Cardiac fibroblast (primary cell): ENCODE results near the gene AKAIN1.
A peak's percentile ranks its signal among the peaks of the same experiment; 100 is the strongest.

Source experiments
- DNase-seq, 2 donors: peaks; one replicate each; pipeline versions ENCODE4 v3.0.0 to v3.0.0-alpha.2; 2010; ENCODE audit warnings: low read depth in 2 of 2
- H3K4me3 ChIP-seq, 2 donors: replicated peaks in 1 of 2; 1 replicate in 1 of 2; 2 replicates in 1 of 2; pipeline ENCODE4 v1.5.1; 2011; ENCODE audit warnings: low read depth in 2 of 2, low read length in 2 of 2, mild to moderate bottlenecking in 2 of 2, moderate library complexity in 1 of 2
- TF ChIP-seq, protein P1 (sequence below): IDR thresholded peaks from one replicate; pipeline ENCODE4 v1.5.1; 2011; ENCODE audit warnings: low read depth, mild to moderate bottlenecking, low read length, inconsistent platforms

AKAIN1 gene

DNA sequence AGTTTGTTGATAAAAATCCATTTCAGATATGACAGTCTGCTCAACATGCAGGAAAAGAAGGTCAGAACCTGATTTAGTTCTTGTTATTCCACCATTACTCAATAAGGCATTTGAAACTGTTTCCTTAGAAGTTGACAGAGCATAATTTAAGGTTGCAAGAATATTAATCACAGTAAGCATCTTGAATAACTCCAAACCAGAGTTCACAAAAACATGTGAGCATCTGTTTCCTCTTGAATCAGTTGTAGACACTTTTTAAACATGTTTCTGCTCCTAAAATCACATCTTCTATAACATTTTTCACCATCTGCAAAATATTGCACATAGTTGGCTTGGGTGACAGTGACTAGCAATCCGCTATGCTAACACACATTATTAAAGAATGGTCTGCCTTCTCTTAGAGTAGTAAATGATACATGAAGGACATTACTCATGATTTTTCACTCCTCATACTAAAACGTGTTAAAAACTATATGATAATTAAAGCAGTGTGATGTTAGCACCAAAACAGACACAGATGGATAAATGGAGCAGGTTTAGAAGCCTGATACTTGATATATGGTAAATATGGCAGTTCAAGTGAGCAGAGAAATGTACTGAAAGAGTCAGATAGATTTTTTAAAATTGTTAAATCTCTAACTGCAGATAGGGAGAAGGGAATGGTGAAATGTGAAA, 30.3 kb downstream of the AKAIN1 start:
- TF ChIP-seq, protein P1, sequence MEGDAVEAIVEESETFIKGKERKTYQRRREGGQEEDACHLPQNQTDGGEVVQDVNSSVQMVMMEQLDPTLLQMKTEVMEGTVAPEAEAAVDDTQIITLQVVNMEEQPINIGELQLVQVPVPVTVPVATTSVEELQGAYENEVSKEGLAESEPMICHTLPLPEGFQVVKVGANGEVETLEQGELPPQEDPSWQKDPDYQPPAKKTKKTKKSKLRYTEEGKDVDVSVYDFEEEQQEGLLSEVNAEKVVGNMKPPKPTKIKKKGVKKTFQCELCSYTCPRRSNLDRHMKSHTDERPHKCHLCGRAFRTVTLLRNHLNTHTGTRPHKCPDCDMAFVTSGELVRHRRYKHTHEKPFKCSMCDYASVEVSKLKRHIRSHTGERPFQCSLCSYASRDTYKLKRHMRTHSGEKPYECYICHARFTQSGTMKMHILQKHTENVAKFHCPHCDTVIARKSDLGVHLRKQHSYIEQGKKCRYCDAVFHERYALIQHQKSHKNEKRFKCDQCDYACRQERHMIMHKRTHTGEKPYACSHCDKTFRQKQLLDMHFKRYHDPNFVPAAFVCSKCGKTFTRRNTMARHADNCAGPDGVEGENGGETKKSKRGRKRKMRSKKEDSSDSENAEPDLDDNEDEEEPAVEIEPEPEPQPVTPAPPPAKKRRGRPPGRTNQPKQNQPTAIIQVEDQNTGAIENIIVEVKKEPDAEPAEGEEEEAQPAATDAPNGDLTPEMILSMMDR: no peak
- H3K4me3 ChIP-seq: no peak overlapping the region
- DNase-seq: no peak

DNA sequence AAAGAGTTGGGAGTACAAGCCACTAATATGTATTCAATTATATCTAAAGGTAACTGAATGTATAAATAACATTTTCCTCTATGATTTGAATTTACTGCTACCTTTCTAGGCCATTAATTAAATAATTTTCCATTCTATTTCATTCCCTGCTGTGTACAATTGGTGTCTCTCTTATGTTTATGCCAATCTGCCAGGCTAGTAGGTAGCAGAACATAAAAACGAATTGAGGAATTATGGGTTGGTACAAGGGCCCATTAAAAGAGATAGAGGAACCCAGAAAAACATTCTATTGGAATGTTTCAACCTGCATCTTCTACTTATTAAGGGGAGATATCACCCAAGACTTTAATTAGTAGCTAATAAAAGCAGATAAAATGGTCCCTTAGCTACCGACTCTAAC, 32.2 kb downstream of the AKAIN1 start:
- TF ChIP-seq, protein P1: no peak
- no peak overlapping the region for H3K4me3 ChIP-seq
- no peak for DNase-seq

DNA sequence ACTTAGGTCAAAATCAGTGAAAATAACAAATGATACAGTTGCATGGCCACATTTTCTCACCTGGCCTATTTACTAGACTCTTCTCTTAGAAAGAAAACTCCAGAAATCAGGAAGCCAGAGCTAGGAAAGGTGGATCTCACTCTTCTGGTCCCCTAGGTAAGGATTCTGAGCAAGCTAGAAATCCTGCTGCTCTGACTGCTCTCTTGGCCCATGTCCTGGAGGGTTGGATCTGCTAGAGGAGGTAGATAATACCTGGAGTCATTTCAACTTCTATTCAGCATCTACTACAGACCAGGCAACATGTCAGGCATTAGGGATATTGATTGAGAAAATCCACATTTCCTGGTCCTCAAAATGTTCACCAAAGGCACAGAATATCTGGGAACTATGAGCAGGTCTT, 34.9 kb downstream of the AKAIN1 start:
- TF ChIP-seq, protein P1: no peak

DNA sequence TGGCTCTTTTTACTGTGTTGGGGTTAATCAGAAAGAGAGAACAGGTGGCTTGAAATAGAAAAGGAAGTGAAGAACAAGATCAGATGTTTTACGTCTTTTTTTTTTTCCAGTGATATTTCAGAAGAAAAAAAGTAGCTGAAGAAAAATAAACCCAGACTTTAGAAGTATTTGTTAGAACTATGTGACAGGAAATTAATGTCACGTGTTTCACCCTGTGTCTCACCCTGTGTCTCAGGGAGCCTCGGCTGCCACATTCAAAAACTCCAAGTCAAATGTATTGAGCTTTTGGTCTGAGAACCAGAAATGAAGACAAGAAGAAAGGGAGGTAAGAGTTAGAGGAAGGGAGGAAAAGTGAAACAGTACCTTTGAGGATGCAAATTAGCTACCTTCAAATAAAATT, 38.0 kb downstream of the AKAIN1 start:
- no peak for DNase-seq
- TF ChIP-seq, protein P1: no peak
- H3K4me3 ChIP-seq: no peak overlapping the region

More for the DNA sequence above, 34.9 kb downstream of the AKAIN1 start:
- DNase-seq: no peak
- no peak overlapping the region for H3K4me3 ChIP-seq

DNA sequence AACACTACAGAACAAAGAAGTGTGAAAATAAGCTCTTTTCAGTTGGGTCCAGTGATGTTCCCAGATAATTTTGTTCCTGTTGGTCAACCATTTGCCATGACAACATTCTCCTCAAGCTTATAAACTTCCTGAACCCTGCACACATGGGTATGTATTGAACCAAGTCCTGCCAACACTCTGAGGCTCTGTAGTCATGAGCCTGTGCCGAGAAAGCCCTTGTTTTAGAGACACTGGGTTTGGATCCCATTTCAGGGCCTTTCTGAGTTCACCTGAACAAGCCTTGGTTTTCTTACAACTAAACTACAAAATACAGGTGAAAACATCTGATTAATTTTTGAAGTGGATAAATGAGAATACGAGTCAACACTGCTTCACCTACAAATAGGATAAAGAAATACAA, 38.5 kb downstream of the AKAIN1 start:
- TF ChIP-seq, protein P1: no peak
- no peak for DNase-seq
- no peak overlapping the region for H3K4me3 ChIP-seq

DNA sequence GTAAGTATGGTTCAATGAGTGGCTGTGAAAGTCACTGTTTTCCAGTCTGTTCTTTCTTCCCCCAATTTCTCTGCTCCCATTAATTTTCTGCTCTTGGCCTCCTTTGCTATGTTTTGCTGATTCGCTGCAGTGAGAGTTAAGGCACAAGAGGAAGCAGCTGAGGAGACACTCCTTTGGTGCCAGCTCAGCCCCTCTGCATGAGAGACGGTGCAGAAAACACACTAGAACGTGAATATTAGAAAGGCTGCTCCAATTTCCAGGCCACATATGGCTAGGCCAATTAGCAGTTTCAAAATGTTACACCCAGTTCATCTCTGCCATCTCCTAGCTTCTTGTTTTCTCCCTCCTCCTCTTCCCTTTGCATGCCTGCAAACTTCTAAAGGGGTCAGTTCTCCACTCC, 38.9 kb downstream of the AKAIN1 start:
- TF ChIP-seq, protein P1: no peak
- H3K4me3 ChIP-seq: no peak overlapping the region
- no peak for DNase-seq

DNA sequence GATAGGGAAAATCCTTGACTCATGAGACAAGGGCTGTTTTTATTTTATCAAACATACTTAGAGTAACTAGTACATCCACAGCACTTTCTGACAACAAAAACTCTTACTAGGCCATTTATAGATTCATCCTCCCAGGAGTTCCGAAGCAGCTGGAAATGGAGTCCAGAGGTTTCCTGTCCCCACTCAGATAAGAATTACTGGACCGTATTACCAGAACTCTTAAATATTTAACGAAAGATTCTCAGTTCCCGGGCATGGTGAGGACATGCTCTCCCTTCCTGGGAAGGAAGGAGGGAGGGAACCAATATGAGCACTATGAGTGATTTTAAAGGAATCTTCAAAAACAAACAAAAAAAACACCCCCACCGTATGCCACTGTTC, 41.2 kb downstream of the AKAIN1 start:
- peak in 1 of 2 donors; percentile 0 for DNase-seq
- H3K4me3 ChIP-seq: no peak overlapping the region
- TF ChIP-seq, protein P1: no peak
